NT2/D1 (cell line): ENCODE measurements around the gene CLDN2.

Experiments
- SUZ12 ChIP-seq: IDR thresholded peaks from 2 replicates; pipeline ENCODE4 v1.6.1; 2011; ENCODE audit not compliant: insufficient read length, insufficient read depth; ENCODE audit errors: extremely low read depth
- YY1 ChIP-seq: IDR thresholded peaks from 2 replicates; pipeline ENCODE4 v1.6.1; 2011; ENCODE audit not compliant: insufficient read length, insufficient read depth
- ZNF274 ChIP-seq: IDR thresholded peaks from 2 replicates; pipeline ENCODE4 v1.6.1; 2011; ENCODE audit warnings: mild to moderate bottlenecking, low read depth, low read length

- TF ChIP-seq SUZ12: no peak
- no peak for TF ChIP-seq YY1
- TF ChIP-seq ZNF274: no peak
Measured at GRCh38 chrX:106874075-106874474, 46.1 kb upstream of the CLDN2 start.
